GM04503 (cell line): ENCODE measurements around the gene B4GALT3.

ENCODE experiments used
- DNase-seq: peaks from one replicate; pipeline ENCODE4 v3.0.0-alpha.2; 2012; ENCODE audit warnings: low read depth

Gene B4GALT3

GRCh38 chr1:161127649-161128048 is 49.7 kb downstream of the B4GALT3 start:
- no peak for DNase-seq

GRCh38 chr1:161122967-161123366 is 54.3 kb downstream of the B4GALT3 start:
- no peak for DNase-seq

GRCh38 chr1:161121834-161122233 is 55.5 kb downstream of the B4GALT3 start:
- DNase-seq = no peak
